Trophoblast cell (in vitro differentiated cells and primary cell): Measurements from ENCODE around the gene USP24.

ENCODE experiments used
- DNase-seq, 2 donors: peaks; one replicate each; pipeline ENCODE4 v3.0.0-alpha.2; 2016
- H2AFZ ChIP-seq: 2 replicates; pipeline ENCODE4 v1.6.1; 2013; ENCODE audit warnings: low read length, moderate library complexity, mild to moderate bottlenecking; ENCODE audit not compliant: insufficient read depth, poor library complexity
- H2AK5ac ChIP-seq: 2 replicates; pipeline ENCODE4 v1.6.1; 2013; ENCODE audit warnings: mild to moderate bottlenecking, low read length
- H2BK120ac ChIP-seq: 2 replicates; pipeline ENCODE4 v1.6.1; 2013; ENCODE audit warnings: low read length, mild to moderate bottlenecking, moderate library complexity; ENCODE audit not compliant: insufficient read depth, poor library complexity
- H2BK12ac ChIP-seq: 2 replicates; pipeline ENCODE4 v1.6.1; 2013; ENCODE audit warnings: mild to moderate bottlenecking, low read length, moderate library complexity
- H2BK5ac ChIP-seq: 2 replicates; pipeline ENCODE4 v1.6.1; 2013; ENCODE audit warnings: low read length, low read depth, moderate library complexity, mild to moderate bottlenecking; ENCODE audit not compliant: poor library complexity
- H3K14ac ChIP-seq: 2 replicates; pipeline ENCODE4 v1.6.1; 2013; ENCODE audit warnings: mild to moderate bottlenecking, low read length
- H3K18ac ChIP-seq: 2 replicates; pipeline ENCODE4 v1.6.1; 2013; ENCODE audit warnings: mild to moderate bottlenecking, low read length
- H3K23ac ChIP-seq: 2 replicates; pipeline ENCODE4 v1.6.1; 2013; ENCODE audit warnings: low read length
- H3K27ac ChIP-seq: 2 replicates; pipeline ENCODE4 v1.5.1; 2013; ENCODE audit warnings: low read depth, mild to moderate bottlenecking, inconsistent platforms, low read length, moderate library complexity
- H3K27me3 ChIP-seq: 2 replicates; pipeline ENCODE4 v1.6.1; 2013; ENCODE audit warnings: inconsistent platforms, mild to moderate bottlenecking, low read length, moderate library complexity; ENCODE audit not compliant: insufficient read depth
- H3K36me3 ChIP-seq, 2 experiments: 1 replicate in 1 of 2; 2 replicates in 1 of 2; pipeline ENCODE4 v1.6.1; 2013; ENCODE audit warnings: low read length in 2 of 2, mild to moderate bottlenecking in 2 of 2, moderate library complexity in 1 of 2; ENCODE audit not compliant: insufficient read depth in 2 of 2, control insufficient read depth in 1 of 2
- H3K4ac ChIP-seq: 2 replicates; pipeline ENCODE4 v1.6.1; 2013; ENCODE audit warnings: low read depth, mild to moderate bottlenecking, low read length, moderate library complexity
- H3K4me1 ChIP-seq, 2 experiments: 1 replicate in 1 of 2; 2 replicates in 1 of 2; pipeline ENCODE4 v1.6.1; 2013; ENCODE audit warnings: low read length in 2 of 2, mild to moderate bottlenecking in 2 of 2, moderate library complexity in 1 of 2; ENCODE audit not compliant: insufficient read depth in 2 of 2, control insufficient read depth in 1 of 2
- H3K4me2 ChIP-seq: 2 replicates; pipeline ENCODE4 v1.6.1; 2013; ENCODE audit warnings: inconsistent platforms, mild to moderate bottlenecking, low read length, moderate library complexity
- H3K4me3 ChIP-seq: 2 replicates; pipeline ENCODE4 v1.5.1; 2013; ENCODE audit warnings: mild to moderate bottlenecking, low read depth, low read length, inconsistent platforms
- H3K79me1 ChIP-seq: one replicate; pipeline ENCODE4 v1.6.1; 2013; ENCODE audit warnings: low read length
- H3K79me2 ChIP-seq: 2 replicates; pipeline ENCODE4 v1.6.1; 2013; ENCODE audit warnings: low read length, mild to moderate bottlenecking; ENCODE audit not compliant: control insufficient read depth, insufficient read depth, poor library complexity
- H3K9ac ChIP-seq: 2 replicates; pipeline ENCODE4 v1.6.1; 2013; ENCODE audit warnings: mild to moderate bottlenecking, low read length
- H3K9me3 ChIP-seq: 2 replicates; pipeline ENCODE4 v1.6.1; 2013; ENCODE audit warnings: low read depth, mild to moderate bottlenecking, control low read depth, inconsistent platforms, low read length; ENCODE audit not compliant: insufficient read depth
- H4K12ac ChIP-seq: 2 replicates; pipeline ENCODE4 v1.6.1; 2013; ENCODE audit warnings: low read depth, mild to moderate bottlenecking, low read length, moderate library complexity
- H4K8ac ChIP-seq: 2 replicates; pipeline ENCODE4 v1.6.1; 2013; ENCODE audit warnings: low read depth, mild to moderate bottlenecking, low read length, moderate library complexity
- H4K91ac ChIP-seq: one replicate; pipeline ENCODE4 v1.6.1; 2013; ENCODE audit warnings: low read depth, mild to moderate bottlenecking, low read length, moderate library complexity
- WGBS: extraction: QIAGEN DNeasy Blood & Tissue Kit; methylation state at CpG from one replicate; pipeline ENCODE4 v1.1.7; 2013; ENCODE audit warnings: missing lambda C conversion rate; ENCODE audit not compliant: insufficient read length, insufficient coverage; ENCODE audit errors: extremely low coverage; 5-methylcytosine and 5-hydroxymethylcytosine counted together

Gene USP24

GRCh38 chr1:55197099-55197498, 18.1 kb downstream of the USP24 start:
- Histone ChIP-seq H2BK12ac (no peak overlapping the region), H3K4me1 (no peaks in the 10 kb centered on the region), H3K79me2 (peaks cover 4% of the 10 kb centered on the region), H3K4me2 (no peak overlapping the region), H3K23ac (no peak overlapping the region), H2BK5ac (no peak overlapping the region), H3K4ac (no peak overlapping the region), H2AK5ac (no peak overlapping the region), H3K27me3 (no peaks in the 10 kb centered on the region), H4K12ac (no peak overlapping the region), H4K8ac (no peak overlapping the region), H3K79me1 (no peaks in the 10 kb centered on the region), H2BK120ac (no peak overlapping the region), H3K18ac (no peak overlapping the region), H3K27ac (no peak overlapping the region), H3K14ac (no peak overlapping the region), H4K91ac (no peak overlapping the region), H3K36me3 (peaks cover 0 to 2% of the 10 kb centered on the region in 2 experiments), H3K9me3 (no peaks in the 10 kb centered on the region), H2AFZ (no peak overlapping the region), H3K9ac (no peak overlapping the region), H3K4me3 (no peak overlapping the region)
- DNase-seq = no peak
- no CpG with 5 or more reads among the region's 1 CpG for WGBS

DNA sequence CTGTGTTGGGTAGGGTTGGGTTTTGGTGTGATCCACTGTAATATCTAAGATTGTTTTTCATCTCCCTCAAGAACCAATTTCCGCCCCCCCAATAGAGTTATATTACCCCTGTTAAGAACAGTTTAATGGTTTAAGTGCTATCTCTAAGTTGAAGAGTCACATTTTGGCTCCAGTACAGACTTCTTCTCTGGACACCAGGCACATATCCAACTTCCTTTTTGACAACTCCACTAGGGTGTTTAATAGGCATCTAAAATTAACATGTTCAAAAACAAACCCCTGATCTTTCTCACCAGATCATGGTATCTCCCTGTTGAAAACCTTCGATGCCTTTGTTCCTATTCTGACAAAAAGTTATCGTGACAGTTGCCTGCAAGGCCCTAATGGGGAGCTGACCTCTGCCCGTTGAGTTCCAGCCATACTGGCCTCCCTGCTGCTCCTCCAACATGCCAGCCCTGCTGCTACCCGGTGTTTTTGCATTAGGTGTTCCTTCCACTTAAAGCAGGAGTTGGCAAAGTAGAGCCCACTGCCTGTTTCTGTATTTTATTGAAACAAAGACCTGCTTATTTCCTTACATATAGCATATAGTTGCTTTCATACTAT, 18.6 kb downstream of the USP24 start:
- Histone ChIP-seq H2AFZ (no peak overlapping the region), H2BK12ac (no peak overlapping the region), H3K14ac (no peak overlapping the region), H3K4ac (no peak overlapping the region), H3K9ac (no peak overlapping the region), H3K9me3 (no peaks in the 10 kb centered on the region), H2BK5ac (no peak overlapping the region), H3K27ac (no peak overlapping the region), H3K36me3 (peaks cover 0 to 2% of the 10 kb centered on the region in 2 experiments), H3K4me1 (no peaks in the 10 kb centered on the region), H4K91ac (no peak overlapping the region), H4K8ac (no peak overlapping the region), H3K23ac (no peak overlapping the region), H3K4me2 (no peak overlapping the region), H2BK120ac (no peak overlapping the region), H4K12ac (no peak overlapping the region), H3K79me2 (peaks cover 4% of the 10 kb centered on the region), H2AK5ac (no peak overlapping the region), H3K79me1 (no peaks in the 10 kb centered on the region), H3K4me3 (no peak overlapping the region), H3K27me3 (no peaks in the 10 kb centered on the region), H3K18ac (no peak overlapping the region)
- WGBS = no CpG with 5 or more reads among the region's 5 CpGs
- no peak for DNase-seq

DNA sequence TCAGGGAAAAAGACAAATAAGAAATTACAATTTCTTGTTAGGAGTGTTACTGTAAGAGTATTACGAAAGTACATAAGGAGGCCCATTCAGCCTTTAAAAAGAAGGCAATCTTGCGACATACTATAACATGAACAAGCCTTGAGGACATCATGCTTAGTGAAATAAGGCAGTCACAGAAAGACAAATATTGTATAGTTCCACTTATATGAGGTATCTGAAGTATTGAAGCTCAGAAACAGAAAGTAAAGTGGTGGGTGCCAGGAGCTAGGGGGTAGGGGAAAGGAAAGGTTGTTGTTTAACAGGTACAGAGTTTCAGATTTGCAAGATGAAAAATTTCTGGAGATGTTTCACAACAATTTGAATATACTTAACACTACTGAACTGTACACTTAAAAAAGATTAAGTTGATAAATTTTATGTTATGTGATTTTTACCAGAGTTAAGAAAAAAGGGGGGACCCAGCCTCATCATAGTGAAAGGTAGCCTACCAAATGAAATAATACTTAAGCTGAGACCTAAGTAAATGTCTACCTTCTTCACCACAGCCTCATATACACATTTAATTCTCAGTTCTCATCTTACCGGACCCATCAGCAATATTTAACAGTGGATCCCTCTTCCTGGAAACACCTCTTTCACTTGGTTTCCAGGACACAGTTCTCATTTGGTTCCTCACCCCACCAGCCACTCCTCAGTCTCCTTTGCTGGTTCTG, 19.5 kb downstream of the USP24 start:
- Histone ChIP-seq H3K14ac (no peak overlapping the region), H3K9me3 (no peaks in the 10 kb centered on the region), H3K79me2 (peaks cover 4% of the 10 kb centered on the region), H4K12ac (no peak overlapping the region), H3K27me3 (no peaks in the 10 kb centered on the region), H2AFZ (peak overlapping the region; percentile 25), H3K18ac (no peak overlapping the region), H3K36me3 (peaks cover 0 to 2% of the 10 kb centered on the region in 2 experiments), H2BK12ac (no peak overlapping the region), H4K8ac (no peak overlapping the region), H3K79me1 (no peaks in the 10 kb centered on the region), H3K9ac (no peak overlapping the region), H3K4me3 (no peak overlapping the region), H3K4ac (no peak overlapping the region), H3K4me1 (no peaks in the 10 kb centered on the region), H2BK120ac (no peak overlapping the region), H2AK5ac (no peak overlapping the region), H3K4me2 (no peak overlapping the region), H4K91ac (no peak overlapping the region), H2BK5ac (no peak overlapping the region), H3K27ac (no peak overlapping the region), H3K23ac (no peak overlapping the region)
- no CpG with 5 or more reads among the region's 3 CpGs for WGBS
- DNase-seq = peak in 1 of 2 donors; percentile 23

GRCh38 chr1:55194851-55195250, 20.3 kb downstream of the USP24 start:
- no peak overlapping the region for H3K27ac ChIP-seq
- peaks cover 0 to 2% of the 10 kb centered on the region in 2 experiments for H3K36me3 ChIP-seq
- H2AFZ ChIP-seq = no peak overlapping the region
- H3K4ac ChIP-seq = peak overlapping the region; percentile 36
- H4K91ac ChIP-seq = no peak overlapping the region
- no peaks in the 10 kb centered on the region for H3K27me3 ChIP-seq
- no peak overlapping the region for H2BK12ac ChIP-seq
- peaks cover 4% of the 10 kb centered on the region for H3K79me2 ChIP-seq
- no peak for DNase-seq
- no CpG with 5 or more reads among the region's 3 CpGs for WGBS
- no peak overlapping the region for H2AK5ac ChIP-seq
- H3K14ac ChIP-seq = no peak overlapping the region
- H3K4me3 ChIP-seq = no peak overlapping the region
- H3K18ac ChIP-seq = no peak overlapping the region
- no peaks in the 10 kb centered on the region for H3K79me1 ChIP-seq
- no peak overlapping the region for H3K4me2 ChIP-seq
- no peak overlapping the region for H4K12ac ChIP-seq
- no peaks in the 10 kb centered on the region for H3K9me3 ChIP-seq
- no peak overlapping the region for H3K23ac ChIP-seq
- no peak overlapping the region for H4K8ac ChIP-seq
- no peaks in the 10 kb centered on the region for H3K4me1 ChIP-seq
- H3K9ac ChIP-seq = no peak overlapping the region
- H2BK5ac ChIP-seq = no peak overlapping the region
- no peak overlapping the region for H2BK120ac ChIP-seq
